K562 (cell line): ENCODE measurements around the gene KCTD7. TPM values are rescaled to one million over a fixed set of nuclear protein-coding genes. Genes with fewer than 3 reads are reported as not detected.

Source experiments
- BRF1 ChIP-seq: IDR thresholded peaks from 3 replicates; pipeline ENCODE4 v1.6.1; 2011; ENCODE audit warnings: borderline replicate concordance, mild to moderate bottlenecking; ENCODE audit not compliant: insufficient read length; ENCODE audit errors: extremely low read depth
- CBX3 ChIP-seq, 2 experiments: IDR thresholded peaks; 1 replicate in 1 of 2; 2 replicates in 1 of 2; pipeline ENCODE4 v1.6.1; 2012; ENCODE audit warnings: inconsistent platforms in 2 of 2, low read length in 2 of 2, borderline replicate concordance in 1 of 2, control low read depth in 1 of 2
- CHD2 ChIP-seq: IDR thresholded peaks from 2 replicates; pipeline ENCODE4 v1.6.1; 2011; ENCODE audit warnings: low read depth, low read length
- EGR1 ChIP-seq: fragments of 450-650 bp; conservative IDR thresholded peaks from 2 replicates; pipeline ENCODE4 v1.6.1; 2017; ENCODE audit warnings: mild to moderate bottlenecking
- FOXM1 ChIP-seq, 2 experiments: fragments of 450-650 bp in 1 of 2; sonication (generic) in 1 of 2; formaldehyde crosslinking in 1 of 2; IDR thresholded peaks; 2 replicates each; pipeline versions ENCODE4 v1.6.1 to v1.9.0; 2017 to 2022; ENCODE audit warnings: low read depth in 2 of 2, mild to moderate bottlenecking in 2 of 2, missing genetic modification reagents in 1 of 2, moderate library complexity in 1 of 2
- HLTF ChIP-seq: fragments of 450-650 bp; IDR thresholded peaks from 2 replicates; pipeline ENCODE4 v1.6.1; 2016
- KDM1A ChIP-seq, 2 experiments: fragments of 450-650 bp; IDR thresholded peaks; 2 replicates each; pipeline ENCODE4 v1.6.1; 2016; ENCODE audit warnings: mild to moderate bottlenecking in 2 of 2
- NCOA2 ChIP-seq, 2 experiments: fragments of 450-650 bp; IDR thresholded peaks; 2 replicates each; pipeline ENCODE4 v1.6.1; 2018; ENCODE audit warnings: mild to moderate bottlenecking in 2 of 2, moderate library complexity in 1 of 2; ENCODE audit not compliant: partially characterized antibody in 2 of 2
- PRMT5 ChIP-seq: sonication (generic); formaldehyde crosslinking; IDR thresholded peaks from 2 replicates; pipeline ENCODE4 v1.5.0; 2020; ENCODE audit warnings: missing genetic modification reagents
- SIN3B ChIP-seq: fragments of 450-650 bp; IDR thresholded peaks from 2 replicates; pipeline ENCODE4 v1.6.1; 2017; ENCODE audit warnings: low read depth, mild to moderate bottlenecking, moderate library complexity
- SRSF1 ChIP-seq: fragments of 200-400 bp; formaldehyde crosslinking; IDR thresholded peaks from 2 replicates; pipeline ENCODE4 v1.6.1; 2017; ENCODE audit warnings: mild to moderate bottlenecking, low read depth, low read length, moderate library complexity
- TAL1 ChIP-seq: fragments of 450-650 bp; IDR thresholded peaks from 2 replicates; pipeline ENCODE4 v1.6.1; 2016; ENCODE audit warnings: mild to moderate bottlenecking
- XRCC3 ChIP-seq: fragments of 450-650 bp; IDR thresholded peaks from 2 replicates; pipeline ENCODE4 v1.6.1; 2017; ENCODE audit warnings: mild to moderate bottlenecking, moderate library complexity
- ZNF354B ChIP-seq: fragments of 250-450 bp; sonication (Bioruptor Pico); IDR thresholded peaks from 2 replicates; pipeline ENCODE4 v1.4.0; 2020
- polyA plus RNA-seq, 8 experiments: library from polyadenylated mRNA; depleted of rRNA in 4 of 8; stranded (reverse) in 5 of 8; unstranded in 3 of 8; fragments of >200 nt; fragmentation: Nextera tagmentation in 2 of 8; fragmentation: Illumina TruSeq in 1 of 8; extraction: Ambion mirVana in 2 of 8; extraction: Trizol in 1 of 8; gene quantifications; 2 replicates each; pipeline versions ENCODE4 v1.2.1 to v1.2.3, GENCODE V29; 2011 to 2014; ENCODE audit warnings: inconsistent platforms in 1 of 8, missing spikeins in 1 of 8
- total RNA-seq, 7 experiments: library from RNA; depleted of rRNA in 6 of 7; stranded (reverse); fragments of >200 nt in 6 of 7; fragmentation: Illumina TruSeq in 2 of 7; extraction: Trizol in 2 of 7; gene quantifications; 2 replicates each; pipeline versions ENCODE4 v1.2.1 to v1.2.3, GENCODE V29; 2011 to 2021; ENCODE audit warnings: low replicate concordance in 1 of 7
- TF ChIP-seq, protein P1 (sequence below): fragments of 450-650 bp; IDR thresholded peaks from one replicate; pipeline ENCODE4 v1.6.1; 2018; ENCODE audit warnings: mild to moderate bottlenecking, moderate library complexity; ENCODE audit not compliant: partially characterized antibody
- TF ChIP-seq, protein P2 (sequence below), 2 experiments: fragments of 450-650 bp; formaldehyde crosslinking in 1 of 2; IDR thresholded peaks; 2 replicates each; pipeline versions ENCODE4 v1.4.0 to v1.6.1; 2014 to 2020; ENCODE audit warnings: mild to moderate bottlenecking in 2 of 2, borderline replicate concordance in 1 of 2, low read depth in 1 of 2

The KCTD7 gene
- total and polyA plus RNA-seq, 9 of the 15 experiments (the other 6 are each of a cell fraction or from before 2014, with no cell fraction given), result 1.5 to 26.0 (median 9.0) TPM

- no peak for TF ChIP-seq HLTF
- no peak for TF ChIP-seq ZNF354B
- no peak for TF ChIP-seq SRSF1
- no peak for TF ChIP-seq FOXM1 (IDR thresholded peaks at IDR 0.05; ENCODE audit: low read depth)
- 0 out of 2 replicates have a peak, but pooled peaks have one; percentile 34 for TF ChIP-seq FOXM1 (CRISPR knock-in tag; IDR thresholded peaks at IDR 0.05; ENCODE audit: low read depth)
- TF ChIP-seq NCOA2 (IDR thresholded peaks at IDR 0.05; ENCODE audit: partially characterized antibody in 2 of 2), result no peak
- no peak for TF ChIP-seq CBX3 (IDR thresholded peaks at IDR 0.05; ENCODE audit: borderline replicate concordance in 1 of 2, low read length in 2 of 2)
- peak; percentile 76 for TF ChIP-seq SIN3B
- TF ChIP-seq, protein P1, sequence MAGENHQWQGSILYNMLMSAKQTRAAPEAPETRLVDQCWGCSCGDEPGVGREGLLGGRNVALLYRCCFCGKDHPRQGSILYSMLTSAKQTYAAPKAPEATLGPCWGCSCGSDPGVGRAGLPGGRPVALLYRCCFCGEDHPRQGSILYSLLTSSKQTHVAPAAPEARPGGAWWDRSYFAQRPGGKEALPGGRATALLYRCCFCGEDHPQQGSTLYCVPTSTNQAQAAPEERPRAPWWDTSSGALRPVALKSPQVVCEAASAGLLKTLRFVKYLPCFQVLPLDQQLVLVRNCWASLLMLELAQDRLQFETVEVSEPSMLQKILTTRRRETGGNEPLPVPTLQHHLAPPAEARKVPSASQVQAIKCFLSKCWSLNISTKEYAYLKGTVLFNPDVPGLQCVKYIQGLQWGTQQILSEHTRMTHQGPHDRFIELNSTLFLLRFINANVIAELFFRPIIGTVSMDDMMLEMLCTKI, result no peak
- no peak for TF ChIP-seq TAL1
- no peak for TF ChIP-seq BRF1
- TF ChIP-seq KDM1A (IDR thresholded peaks at IDR 0.05), result no peak
- TF ChIP-seq, protein P2, sequence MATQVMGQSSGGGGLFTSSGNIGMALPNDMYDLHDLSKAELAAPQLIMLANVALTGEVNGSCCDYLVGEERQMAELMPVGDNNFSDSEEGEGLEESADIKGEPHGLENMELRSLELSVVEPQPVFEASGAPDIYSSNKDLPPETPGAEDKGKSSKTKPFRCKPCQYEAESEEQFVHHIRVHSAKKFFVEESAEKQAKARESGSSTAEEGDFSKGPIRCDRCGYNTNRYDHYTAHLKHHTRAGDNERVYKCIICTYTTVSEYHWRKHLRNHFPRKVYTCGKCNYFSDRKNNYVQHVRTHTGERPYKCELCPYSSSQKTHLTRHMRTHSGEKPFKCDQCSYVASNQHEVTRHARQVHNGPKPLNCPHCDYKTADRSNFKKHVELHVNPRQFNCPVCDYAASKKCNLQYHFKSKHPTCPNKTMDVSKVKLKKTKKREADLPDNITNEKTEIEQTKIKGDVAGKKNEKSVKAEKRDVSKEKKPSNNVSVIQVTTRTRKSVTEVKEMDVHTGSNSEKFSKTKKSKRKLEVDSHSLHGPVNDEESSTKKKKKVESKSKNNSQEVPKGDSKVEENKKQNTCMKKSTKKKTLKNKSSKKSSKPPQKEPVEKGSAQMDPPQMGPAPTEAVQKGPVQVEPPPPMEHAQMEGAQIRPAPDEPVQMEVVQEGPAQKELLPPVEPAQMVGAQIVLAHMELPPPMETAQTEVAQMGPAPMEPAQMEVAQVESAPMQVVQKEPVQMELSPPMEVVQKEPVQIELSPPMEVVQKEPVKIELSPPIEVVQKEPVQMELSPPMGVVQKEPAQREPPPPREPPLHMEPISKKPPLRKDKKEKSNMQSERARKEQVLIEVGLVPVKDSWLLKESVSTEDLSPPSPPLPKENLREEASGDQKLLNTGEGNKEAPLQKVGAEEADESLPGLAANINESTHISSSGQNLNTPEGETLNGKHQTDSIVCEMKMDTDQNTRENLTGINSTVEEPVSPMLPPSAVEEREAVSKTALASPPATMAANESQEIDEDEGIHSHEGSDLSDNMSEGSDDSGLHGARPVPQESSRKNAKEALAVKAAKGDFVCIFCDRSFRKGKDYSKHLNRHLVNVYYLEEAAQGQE (IDR thresholded peaks at IDR 0.05; ENCODE audit: borderline replicate concordance), result peak; percentile 44; the same call in 1 of the 2 replicates
- TF ChIP-seq, protein P2 (CRISPR knock-in tag; IDR thresholded peaks at IDR 0.05; ENCODE audit: low read depth), result no peak
- no peak for TF ChIP-seq XRCC3
- TF ChIP-seq EGR1, result peak; percentile 54
- peak; percentile 80 for TF ChIP-seq CHD2
- TF ChIP-seq PRMT5 (CRISPR knock-in tag), result peak; percentile 81
Observed at GRCh38 chr7:66628361-66629221, at the start of gene KCTD7 (continued).
